B cell (primary cell): Measurements from ENCODE around the gene AQP3. TPM values are rescaled to one million over a fixed set of nuclear protein-coding genes. Genes with fewer than 3 reads are reported as not detected.

Experiments used
- ATAC-seq: fragments of 200-7000 bp; cut with Tn5 transposase; one replicate; pipeline ENCODE4 v1.10.0; 2021; ENCODE audit warnings: low read depth, mild to moderate bottlenecking, moderate number of reproducible peaks, moderate library complexity
- CTCF ChIA-PET: fragments of 350-600 bp; sonication (Branson Sonifier 250); formaldehyde crosslinking; loops from one replicate; lab custom pipeline; 2021; ENCODE audit warnings: antibody characterized with exemption, inconsistent platforms; lab: Charles Lee
- POLR2A ChIA-PET: fragments of 350-600 bp; sonication (Branson Sonifier 250); formaldehyde crosslinking; loops from one replicate; lab custom pipeline; 2021; ENCODE audit warnings: antibody characterized with exemption; lab: Charles Lee
- DNase-seq: peaks from one replicate; pipeline ENCODE4 v3.0.0; 2013
- H2AFZ ChIP-seq: 2 replicates; pipeline ENCODE4 v1.6.1; 2012; ENCODE audit warnings: mild to moderate bottlenecking, low read depth, low read length; ENCODE audit not compliant: insufficient read depth, poor library complexity, severe bottlenecking
- H3K27ac ChIP-seq, 2 donors: 1 replicate in 1 of 2; 2 replicates in 1 of 2; pipeline ENCODE4 v1.5.1; 2012 to 2013; ENCODE audit warnings: low read length in 2 of 2, mild to moderate bottlenecking in 2 of 2, moderate library complexity in 1 of 2
- H3K27me3 ChIP-seq, 4 experiments: fragments of 200-600 bp in 1 of 4; sonication (generic) in 1 of 4; replicated peaks in 1 of 4; 1 replicate in 2 of 4; 2 replicates in 2 of 4; pipeline versions ENCODE4 v1.6.1 to v1.7.0; 2013 to 2016; ENCODE audit warnings: low read length in 3 of 4, mild to moderate bottlenecking in 2 of 4, mixed read lengths in 1 of 4, moderate library complexity in 1 of 4; ENCODE audit not compliant: insufficient read depth in 4 of 4, control insufficient read depth in 3 of 4; ENCODE audit errors: control extremely low read depth in 1 of 4
- H3K36me3 ChIP-seq, 2 experiments: replicated peaks in 1 of 2; 1 replicate in 1 of 2; 2 replicates in 1 of 2; pipeline versions ENCODE4 v1.6.1 to v1.7.1; 2013; ENCODE audit warnings: low read length in 1 of 2; ENCODE audit not compliant: insufficient read depth in 2 of 2, control insufficient read depth in 1 of 2; ENCODE audit errors: control extremely low read depth in 1 of 2, extremely low read depth in 1 of 2
- H3K4me1 ChIP-seq, 2 donors: fragments of 200-600 bp in 1 of 2; sonication (generic) in 1 of 2; 1 replicate in 1 of 2; 2 replicates in 1 of 2; pipeline versions ENCODE4 v1.5.1 to v1.6.1; 2013 to 2017; ENCODE audit warnings: low read length in 2 of 2; ENCODE audit not compliant: control insufficient read depth in 2 of 2, insufficient read depth in 2 of 2
- H3K4me2 ChIP-seq: replicated peaks from 2 replicates; pipeline ENCODE3; 2012; ENCODE audit warnings: mild to moderate bottlenecking, low read depth, low read length; ENCODE audit not compliant: poor library complexity, severe bottlenecking
- H3K4me3 ChIP-seq, 5 experiments: fragments of 200-600 bp in 1 of 5; sonication (generic) in 1 of 5; 1 replicate in 3 of 5; 2 replicates in 2 of 5; pipeline versions ENCODE4 v1.5.1 to v1.7.0; 2011 to 2016; ENCODE audit warnings: low read length in 4 of 5, mild to moderate bottlenecking in 4 of 5, low read depth in 2 of 5, control low read depth in 1 of 5, moderate library complexity in 1 of 5; ENCODE audit not compliant: insufficient read depth in 1 of 5; ENCODE audit errors: control extremely low read depth in 1 of 5, extremely low read depth in 1 of 5
- H3K79me2 ChIP-seq: fragments of 200-600 bp; sonication (generic); one replicate; pipeline ENCODE4 v1.6.0; 2016; ENCODE audit warnings: low read length; ENCODE audit not compliant: control insufficient read depth, insufficient read depth
- H3K9ac ChIP-seq: fragments of 200-600 bp; sonication (generic); 2 replicates; pipeline ENCODE4 v1.6.1; 2017; ENCODE audit warnings: mild to moderate bottlenecking, low read length, moderate library complexity
- H3K9me3 ChIP-seq, 3 donors: one replicate each; pipeline versions ENCODE4 v1.6.1 to v1.7.1; 2013; ENCODE audit warnings: low read length in 2 of 3; ENCODE audit not compliant: control insufficient read depth in 2 of 3, insufficient read depth in 1 of 3; ENCODE audit errors: control extremely low read depth in 1 of 3
- H4K20me1 ChIP-seq: 2 replicates; pipeline ENCODE4 v1.6.0; 2012; ENCODE audit warnings: mild to moderate bottlenecking, low read length; ENCODE audit not compliant: insufficient read depth, control insufficient read depth, poor library complexity, severe bottlenecking
- H3K27ac Mint-ChIP-seq: one replicate; pipeline ENCODE4 v1.8.0; 2021; ENCODE audit warnings: mixed read lengths
- H3K27me3 Mint-ChIP-seq: one replicate; pipeline ENCODE4 v1.8.0; 2021; ENCODE audit warnings: mixed read lengths
- H3K4me1 Mint-ChIP-seq: one replicate; pipeline ENCODE4 v1.8.0; 2021; ENCODE audit warnings: mixed read lengths
- H3K4me3 Mint-ChIP-seq: one replicate; pipeline ENCODE4 v1.8.0; 2021; ENCODE audit warnings: mixed read lengths
- H3K9me3 Mint-ChIP-seq: one replicate; pipeline ENCODE4 v1.8.0; 2022; ENCODE audit warnings: mixed read lengths; ENCODE audit not compliant: insufficient read depth
- EZH2 ChIP-seq: IDR thresholded peaks from 2 replicates; pipeline ENCODE4 v1.6.1; 2012; ENCODE audit warnings: borderline replicate concordance, low read depth, mild to moderate bottlenecking, moderate library complexity, low read length; ENCODE audit not compliant: insufficient read depth, poor library complexity, severe bottlenecking
- WGBS: methylation state at CpG from one replicate; pipeline ENCODE4 v1.1.5; 2013; ENCODE audit warnings: missing lambda C conversion rate; ENCODE audit not compliant: insufficient coverage; 5-methylcytosine and 5-hydroxymethylcytosine counted together
- intact Hi-C: fragments of 100-400 bp; cut with micrococcal nuclease; formaldehyde crosslinking; loops from one replicate; pipeline ENCODE4 v1.10.0; 2022
- polyA plus RNA-seq: library from polyadenylated mRNA; depleted of rRNA; stranded (reverse); fragments of >200 nt; gene quantifications from 2 replicates; pipeline ENCODE4 v1.2.3, GENCODE V29; 2012
- total RNA-seq, 2 donors: library from RNA; stranded (reverse); fragments of 120-200 nt in 1 of 2; gene quantifications; 1 replicate in 1 of 2; 2 replicates in 1 of 2; pipeline versions ENCODE4 v1.2.3 to v1.2.4, GENCODE V29; 2013 to 2022
- TF ChIP-seq, protein P1 (sequence below): fragments of 200-600 bp; IDR thresholded peaks from one replicate; pipeline ENCODE4 v1.8.0; 2022; ENCODE audit warnings: antibody characterized with exemption, mild to moderate bottlenecking

Gene AQP3
- total and polyA plus RNA-seq, 2 donors (not counting 1 experiment from before 2014, with no cell fraction given): 1.8 to 10.0 TPM

DNA sequence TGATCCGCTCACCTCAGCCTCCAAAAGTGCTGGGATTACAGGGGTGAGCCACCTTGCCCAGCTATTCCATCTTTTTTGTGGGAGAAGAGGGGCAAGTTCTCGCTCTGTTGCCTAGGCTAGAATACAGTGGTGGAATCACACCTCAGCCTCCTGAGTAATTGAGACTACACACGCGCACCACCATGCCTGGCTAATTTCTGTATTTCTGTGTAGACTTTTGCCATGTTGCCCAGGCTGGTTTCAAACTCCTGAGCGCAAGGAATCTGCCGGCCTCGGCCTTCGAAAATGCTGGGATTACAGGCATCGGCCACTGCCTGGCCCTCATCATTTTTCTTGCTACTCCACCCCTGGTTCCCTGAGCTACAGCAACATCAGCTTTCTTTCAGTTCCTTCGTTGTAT is 29.1 kb upstream of the AQP3 start:
- CTCF ChIA-PET: interaction anchor here (2.9 kb wide), 1 partner anchor 10 kb away, joined by 14 read pairs; no protein-coding TSS in a partner anchor

DNA sequence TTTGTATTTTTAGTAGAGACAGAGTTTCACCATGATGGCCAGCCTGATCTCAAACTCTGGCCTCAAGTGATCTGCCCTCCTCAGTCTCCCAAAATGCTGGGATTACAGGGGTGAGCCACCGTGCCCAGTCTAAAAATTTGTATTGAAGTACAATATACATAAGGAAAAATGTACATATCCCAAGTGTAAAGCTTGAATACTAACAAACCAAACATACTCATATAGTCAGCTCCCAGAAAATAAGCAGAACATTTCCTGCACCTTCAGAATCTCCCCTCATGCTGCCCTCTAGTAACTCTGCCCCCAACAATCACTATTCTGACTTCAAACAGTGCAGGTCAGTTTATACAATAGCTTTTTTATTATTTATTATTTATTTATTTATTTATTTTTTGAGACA is 28.0 kb upstream of the AQP3 start:
- Histone ChIP-seq H3K36me3 (peaks cover 0 to 11% of the 10 kb centered on the region in 2 experiments), H2AFZ (no peak overlapping the region), H4K20me1 (peaks cover 9% of the 10 kb centered on the region), H3K4me1 (peaks cover 17 to 22% of the 10 kb centered on the region in 2 donors), H3K27me3 (no peaks in the 10 kb centered on the region), H3K27ac (no peak overlapping the region), H3K9ac (no peak overlapping the region), H3K79me2 (peaks cover 27% of the 10 kb centered on the region), H3K4me3 (no peak overlapping the region), H3K9me3 (no peaks in the 10 kb centered on the region), H3K4me2 (no peak overlapping the region)
- H3K27ac Mint-ChIP-seq: no peak overlapping the region
- peaks cover 28% of the 10 kb centered on the region for H3K4me1 Mint-ChIP-seq
- ChIA-PET CTCF (interaction anchor here (2.9 kb wide), 1 partner anchor 9 kb away, joined by 14 read pairs; no protein-coding TSS in a partner anchor), POLR2A (no interaction called here)
- intact Hi-C loops: loop anchor here (10.0 kb wide), 4 partner anchors 211 to 899 kb away; partner anchors contain the start of genes BAG1, CHMP5, DNAJA1 and KIF24
- ATAC-seq (no peak), DNase-seq (no peak)
- WGBS: no CpG with 5 or more reads among the region's 1 CpG
- no peak overlapping the region for H3K4me3 Mint-ChIP-seq
- no peaks in the 10 kb centered on the region for H3K27me3 Mint-ChIP-seq
- no peaks in the 10 kb centered on the region for H3K9me3 Mint-ChIP-seq
- TF ChIP-seq, protein P1, sequence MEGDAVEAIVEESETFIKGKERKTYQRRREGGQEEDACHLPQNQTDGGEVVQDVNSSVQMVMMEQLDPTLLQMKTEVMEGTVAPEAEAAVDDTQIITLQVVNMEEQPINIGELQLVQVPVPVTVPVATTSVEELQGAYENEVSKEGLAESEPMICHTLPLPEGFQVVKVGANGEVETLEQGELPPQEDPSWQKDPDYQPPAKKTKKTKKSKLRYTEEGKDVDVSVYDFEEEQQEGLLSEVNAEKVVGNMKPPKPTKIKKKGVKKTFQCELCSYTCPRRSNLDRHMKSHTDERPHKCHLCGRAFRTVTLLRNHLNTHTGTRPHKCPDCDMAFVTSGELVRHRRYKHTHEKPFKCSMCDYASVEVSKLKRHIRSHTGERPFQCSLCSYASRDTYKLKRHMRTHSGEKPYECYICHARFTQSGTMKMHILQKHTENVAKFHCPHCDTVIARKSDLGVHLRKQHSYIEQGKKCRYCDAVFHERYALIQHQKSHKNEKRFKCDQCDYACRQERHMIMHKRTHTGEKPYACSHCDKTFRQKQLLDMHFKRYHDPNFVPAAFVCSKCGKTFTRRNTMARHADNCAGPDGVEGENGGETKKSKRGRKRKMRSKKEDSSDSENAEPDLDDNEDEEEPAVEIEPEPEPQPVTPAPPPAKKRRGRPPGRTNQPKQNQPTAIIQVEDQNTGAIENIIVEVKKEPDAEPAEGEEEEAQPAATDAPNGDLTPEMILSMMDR: no peak
- no peak for TF ChIP-seq EZH2

More for the DNA sequence above, 29.1 kb upstream of the AQP3 start:
- peaks cover 24% of the 10 kb centered on the region for H3K4me1 Mint-ChIP-seq
- no peak overlapping the region for H3K27ac ChIP-seq
- H3K9me3 ChIP-seq: no peaks in the 10 kb centered on the region
- H3K27ac Mint-ChIP-seq: no peak overlapping the region
- no peak overlapping the region for H2AFZ ChIP-seq
- no peaks in the 10 kb centered on the region for H3K9me3 Mint-ChIP-seq
- H3K4me1 ChIP-seq: peaks cover 17 to 22% of the 10 kb centered on the region in 2 donors
- H3K27me3 Mint-ChIP-seq: no peaks in the 10 kb centered on the region
- peaks cover 9% of the 10 kb centered on the region for H4K20me1 ChIP-seq
- H3K4me2 ChIP-seq: no peak overlapping the region
- no peak overlapping the region for H3K4me3 Mint-ChIP-seq
- 96% methylated on average over 10 of the region's 10 CpGs for WGBS
- intact Hi-C loops: loop anchor here (10.0 kb wide), 4 partner anchors 212 to 898 kb away; partner anchors contain the start of genes BAG1, CHMP5, DNAJA1 and KIF24
- H3K27me3 ChIP-seq: no peaks in the 10 kb centered on the region
- TF ChIP-seq, protein P1: no peak
- TF ChIP-seq EZH2: no peak
- peaks cover 22% of the 10 kb centered on the region for H3K79me2 ChIP-seq
- DNase-seq (no peak), ATAC-seq (no peak)
- peaks cover 0 to 7% of the 10 kb centered on the region in 2 experiments for H3K36me3 ChIP-seq
- no peak overlapping the region for H3K4me3 ChIP-seq
- POLR2A ChIA-PET: no interaction called here
- H3K9ac ChIP-seq: no peak overlapping the region
